Effector memory CD4-positive, alpha-beta T cell (primary cell): ENCODE data around the gene TCN2.
"Not testable (repeated sequence)": the region's sequence is repeated elsewhere in the genome, so short reads cannot be mapped to it uniquely, and the experiment has no call there.

ENCODE experiments used
- DNase-seq, 3 donors: peaks; one replicate each; pipeline ENCODE4 v3.0.0-alpha.2; 2020
- H3K27ac ChIP-seq: 2 replicates; pipeline ENCODE4 v1.7.0; 2013; ENCODE audit warnings: mild to moderate bottlenecking, low read length, moderate library complexity; ENCODE audit not compliant: insufficient read depth, poor library complexity, severe bottlenecking
- H3K27me3 ChIP-seq: replicated peaks from 2 replicates; pipeline ENCODE4 v1.7.0; 2013; ENCODE audit warnings: mild to moderate bottlenecking, low read length; ENCODE audit not compliant: insufficient read depth, control insufficient read depth, poor library complexity, severe bottlenecking
- H3K36me3 ChIP-seq: 2 replicates; pipeline ENCODE4 v1.7.0; 2013; ENCODE audit warnings: mild to moderate bottlenecking, low read length, moderate library complexity; ENCODE audit not compliant: control insufficient read depth, insufficient read depth
- H3K4me1 ChIP-seq: 2 replicates; pipeline ENCODE4 v1.7.0; 2013; ENCODE audit warnings: low read length, mild to moderate bottlenecking; ENCODE audit not compliant: control insufficient read depth, insufficient read depth, poor library complexity, severe bottlenecking
- H3K4me3 ChIP-seq: 2 replicates; pipeline ENCODE4 v1.7.0; 2013; ENCODE audit warnings: low read length, low read depth, mild to moderate bottlenecking; ENCODE audit not compliant: insufficient read depth, poor library complexity, severe bottlenecking
- H3K9me3 ChIP-seq: 2 replicates; pipeline ENCODE4 v1.7.0; 2013; ENCODE audit warnings: mild to moderate bottlenecking, low read length, moderate library complexity; ENCODE audit not compliant: control insufficient read depth
- total RNA-seq, 3 donors: gene quantifications; one replicate each; lab custom pipeline; 2026; lab: John Stamatoyannopoulos, UW

TCN2 gene
- 0.17 to 0.77 (median 0.26) reads per million in 3 donors for total RNA-seq

- DNase-seq: peak in 1 of 3 donors; percentile 9
- no peaks in the 10 kb centered on the region for H3K27me3 ChIP-seq
- H3K4me1 ChIP-seq: peaks cover 10% of the 10 kb centered on the region
- H3K36me3 ChIP-seq: no peaks in the 10 kb centered on the region
- H3K9me3 ChIP-seq: no peaks in the 10 kb centered on the region
- H3K27ac ChIP-seq: no peak within 1 kb of the TSS
- H3K4me3 ChIP-seq: peak within 1 kb of the TSS; percentile 50
Measured at GRCh38 chr22:30606455-30607299, at the start of gene TCN2. TSS of gene TCN2 (plus strand) at chr22:30607174. CDS start at chr22:30607332, 158 bp downstream.

- Histone ChIP-seq H3K36me3 (no peaks in the 10 kb centered on the region), H3K27ac (no peak overlapping the region), H3K27me3 (no peaks in the 10 kb centered on the region), H3K4me1 (no peaks in the 10 kb centered on the region), H3K9me3 (no peaks in the 10 kb centered on the region), H3K4me3 (no peak overlapping the region)
- DNase-seq: no peak
Measured at GRCh38 chr22:30557243-30557642, 49.7 kb upstream of the TCN2 start.

GRCh38 chr22:30559889-30560288, 47.1 kb upstream of the TCN2 start:
- H3K9me3 ChIP-seq: no peaks in the 10 kb centered on the region
- no peaks in the 10 kb centered on the region for H3K36me3 ChIP-seq
- no peak overlapping the region for H3K27ac ChIP-seq
- DNase-seq: no peak
- no peak overlapping the region for H3K4me3 ChIP-seq
- H3K4me1 ChIP-seq: no peaks in the 10 kb centered on the region
- no peaks in the 10 kb centered on the region for H3K27me3 ChIP-seq

GRCh38 chr22:30560643-30561202, 46.3 kb upstream of the TCN2 start:
- not testable (repeated sequence) for H3K4me3 ChIP-seq, H3K9me3 ChIP-seq, DNase-seq, H3K27me3 ChIP-seq, H3K36me3 ChIP-seq, H3K4me1 ChIP-seq, H3K27ac ChIP-seq

GRCh38 chr22:30561402-30562189, 45.4 kb upstream of the TCN2 start:
- no peaks in the 10 kb centered on the region for H3K27me3 ChIP-seq
- H3K4me3 ChIP-seq: no peak overlapping the region
- no peak overlapping the region for H3K27ac ChIP-seq
- no peaks in the 10 kb centered on the region for H3K9me3 ChIP-seq
- H3K4me1 ChIP-seq: no peaks in the 10 kb centered on the region
- no peak for DNase-seq
- no peaks in the 10 kb centered on the region for H3K36me3 ChIP-seq

GRCh38 chr22:30562366-30562765, 44.6 kb upstream of the TCN2 start:
- Histone ChIP-seq H3K4me3 (no peak overlapping the region), H3K9me3 (no peaks in the 10 kb centered on the region), H3K36me3 (no peaks in the 10 kb centered on the region), H3K27ac (no peak overlapping the region), H3K4me1 (no peaks in the 10 kb centered on the region), H3K27me3 (no peaks in the 10 kb centered on the region)
- DNase-seq: no peak

- H3K4me1 ChIP-seq: no peaks in the 10 kb centered on the region
- H3K36me3 ChIP-seq: no peaks in the 10 kb centered on the region
- H3K4me3 ChIP-seq: no peak overlapping the region
- H3K9me3 ChIP-seq: no peaks in the 10 kb centered on the region
- H3K27ac ChIP-seq: no peak overlapping the region
- no peaks in the 10 kb centered on the region for H3K27me3 ChIP-seq
- no peak for DNase-seq
Measured at GRCh38 chr22:30564045-30564760, 42.8 kb upstream of the TCN2 start.

- Histone ChIP-seq H3K4me1 (no peaks in the 10 kb centered on the region), H3K9me3 (no peaks in the 10 kb centered on the region), H3K27me3 (no peaks in the 10 kb centered on the region), H3K27ac (no peak overlapping the region), H3K36me3 (no peaks in the 10 kb centered on the region), H3K4me3 (no peak overlapping the region)
- no peak for DNase-seq
Measured at GRCh38 chr22:30564761-30565119, 42.2 kb upstream of the TCN2 start.

GRCh38 chr22:30565341-30565740, 41.6 kb upstream of the TCN2 start:
- Histone ChIP-seq H3K36me3 (no peaks in the 10 kb centered on the region), H3K4me1 (no peaks in the 10 kb centered on the region), H3K27me3 (no peaks in the 10 kb centered on the region), H3K9me3 (no peaks in the 10 kb centered on the region), H3K4me3 (no peak overlapping the region), H3K27ac (no peak overlapping the region)
- DNase-seq: no peak
